Mesendoderm (in vitro differentiated cells): ENCODE results near the gene MRAP2.

Experiments
- DNase-seq: peaks from one replicate; pipeline ENCODE4 v3.0.0; 2013
- H2AK5ac ChIP-seq: 2 replicates; pipeline ENCODE4 v1.6.1; 2013; ENCODE audit warnings: low read length, inconsistent platforms
- H2BK120ac ChIP-seq: 2 replicates; pipeline ENCODE4 v1.6.1; 2013; ENCODE audit warnings: low read depth, mild to moderate bottlenecking, low read length, moderate library complexity, mixed read lengths
- H2BK15ac ChIP-seq: replicated peaks from 2 replicates; pipeline ENCODE4 v1.6.1; 2013; ENCODE audit warnings: low read depth, mild to moderate bottlenecking, moderate library complexity
- H2BK5ac ChIP-seq: 2 replicates; pipeline ENCODE4 v1.6.1; 2013; ENCODE audit warnings: low read length, inconsistent platforms
- H3K18ac ChIP-seq: 2 replicates; pipeline ENCODE4 v1.6.1; 2013; ENCODE audit warnings: mild to moderate bottlenecking, low read length, mixed read lengths
- H3K23ac ChIP-seq: one replicate; pipeline ENCODE4 v1.6.1; 2013; ENCODE audit warnings: low read length
- H3K27ac ChIP-seq: 2 replicates; pipeline ENCODE4 v1.5.1; 2013; ENCODE audit warnings: low read depth, mild to moderate bottlenecking, inconsistent platforms, low read length, moderate library complexity
- H3K27me3 ChIP-seq: 2 replicates; pipeline ENCODE4 v1.6.1; 2013; ENCODE audit warnings: low read length, control low read depth, mild to moderate bottlenecking, inconsistent platforms; ENCODE audit not compliant: insufficient read depth, poor library complexity
- H3K36me3 ChIP-seq: 2 replicates; pipeline ENCODE4 v1.6.1; 2013; ENCODE audit warnings: low read length, inconsistent platforms; ENCODE audit not compliant: control insufficient read depth, insufficient read depth
- H3K4ac ChIP-seq: one replicate; pipeline ENCODE4 v1.6.1; 2013; ENCODE audit warnings: low read depth, mild to moderate bottlenecking, low read length, moderate library complexity
- H3K4me1 ChIP-seq: 2 replicates; pipeline ENCODE4 v1.6.1; 2013; ENCODE audit warnings: low read depth, low read length, inconsistent platforms; ENCODE audit not compliant: control insufficient read depth
- H3K4me2 ChIP-seq: 2 replicates; pipeline ENCODE4 v1.6.1; 2013; ENCODE audit warnings: low read length
- H3K4me3 ChIP-seq: 2 replicates; pipeline ENCODE4 v1.5.1; 2013; ENCODE audit warnings: mild to moderate bottlenecking, low read length
- H3K56ac ChIP-seq: one replicate; pipeline ENCODE4 v1.6.1; 2013; ENCODE audit warnings: low read length
- H3K79me1 ChIP-seq: 2 replicates; pipeline ENCODE4 v1.6.1; 2013; ENCODE audit warnings: low read length, inconsistent platforms
- H3K79me2 ChIP-seq: 2 replicates; pipeline ENCODE4 v1.6.1; 2013; ENCODE audit warnings: mild to moderate bottlenecking, low read length; ENCODE audit not compliant: control insufficient read depth, insufficient read depth
- H3K9ac ChIP-seq: 2 replicates; pipeline ENCODE4 v1.6.1; 2013; ENCODE audit warnings: low read length, inconsistent platforms
- H4K5ac ChIP-seq: one replicate; pipeline ENCODE4 v1.6.1; 2013; ENCODE audit warnings: low read length
- H4K8ac ChIP-seq: one replicate; pipeline ENCODE4 v1.6.1; 2013; ENCODE audit warnings: low read depth, mild to moderate bottlenecking, control low read depth, low read length, moderate library complexity
- WGBS: extraction: QIAGEN DNeasy Blood & Tissue Kit; methylation state at CpG from one replicate; pipeline ENCODE4 v1.1.7; 2013; ENCODE audit warnings: low lambda C conversion rate, missing lambda C conversion rate; ENCODE audit not compliant: insufficient coverage; ENCODE audit errors: extremely low coverage; 5-methylcytosine and 5-hydroxymethylcytosine counted together

The MRAP2 gene

DNA sequence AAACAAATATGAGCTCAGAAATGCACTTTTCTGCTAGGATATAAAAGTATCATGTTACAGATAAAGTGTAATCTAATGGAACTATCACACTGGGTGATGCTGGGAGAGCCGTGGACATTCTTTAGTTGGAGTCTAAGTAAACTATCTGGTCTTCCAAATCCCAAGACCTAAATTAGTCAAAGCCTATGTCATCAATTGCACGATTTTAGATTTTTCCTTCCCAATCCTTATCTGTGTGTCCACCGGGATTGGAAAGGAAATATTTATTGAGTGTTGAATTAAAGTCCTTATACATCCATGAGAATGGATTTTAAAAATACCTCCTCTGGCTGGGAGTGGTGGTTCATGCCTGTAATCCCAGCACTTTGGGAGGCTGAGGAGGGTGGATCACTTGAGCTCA lies 19.6 kb upstream of the MRAP2 start:
- Histone ChIP-seq H3K9ac (no peak overlapping the region), H3K18ac (no peak overlapping the region), H3K27ac (no peak overlapping the region), H3K36me3 (no peaks in the 10 kb centered on the region), H3K4me3 (no peak overlapping the region), H3K4me2 (no peak overlapping the region), H2BK120ac (no peak overlapping the region), H3K79me2 (no peaks in the 10 kb centered on the region), H4K8ac (no peak overlapping the region), H3K79me1 (no peaks in the 10 kb centered on the region), H3K56ac (no peak overlapping the region), H3K4me1 (no peaks in the 10 kb centered on the region), H2BK15ac (no peak overlapping the region), H3K4ac (no peak overlapping the region), H3K23ac (no peak overlapping the region), H3K27me3 (no peaks in the 10 kb centered on the region), H2AK5ac (no peak overlapping the region), H2BK5ac (no peak overlapping the region), H4K5ac (no peak overlapping the region)
- no peak for DNase-seq
- WGBS: no CpG with 5 or more reads among the region's 3 CpGs

DNA sequence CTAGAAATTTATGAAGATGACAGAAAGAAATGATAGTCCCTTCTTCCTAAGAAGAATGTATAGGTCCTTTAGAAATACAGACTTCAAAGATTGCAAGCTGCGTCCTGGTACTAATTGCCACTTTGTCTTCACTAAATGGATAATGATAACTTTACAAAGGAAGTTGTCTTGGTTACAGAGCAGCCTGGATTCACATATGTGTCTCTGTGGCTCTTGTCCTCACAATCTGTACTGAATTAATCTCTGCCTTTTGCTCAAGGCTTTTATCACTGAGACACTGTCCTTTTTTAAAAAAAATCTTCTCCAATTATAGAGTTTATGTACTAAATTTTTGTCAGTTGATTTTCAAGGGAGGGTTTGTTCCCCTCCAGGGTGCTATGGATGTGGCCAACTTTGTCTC lies 17.5 kb upstream of the MRAP2 start:
- H2BK15ac ChIP-seq: no peak overlapping the region

DNA sequence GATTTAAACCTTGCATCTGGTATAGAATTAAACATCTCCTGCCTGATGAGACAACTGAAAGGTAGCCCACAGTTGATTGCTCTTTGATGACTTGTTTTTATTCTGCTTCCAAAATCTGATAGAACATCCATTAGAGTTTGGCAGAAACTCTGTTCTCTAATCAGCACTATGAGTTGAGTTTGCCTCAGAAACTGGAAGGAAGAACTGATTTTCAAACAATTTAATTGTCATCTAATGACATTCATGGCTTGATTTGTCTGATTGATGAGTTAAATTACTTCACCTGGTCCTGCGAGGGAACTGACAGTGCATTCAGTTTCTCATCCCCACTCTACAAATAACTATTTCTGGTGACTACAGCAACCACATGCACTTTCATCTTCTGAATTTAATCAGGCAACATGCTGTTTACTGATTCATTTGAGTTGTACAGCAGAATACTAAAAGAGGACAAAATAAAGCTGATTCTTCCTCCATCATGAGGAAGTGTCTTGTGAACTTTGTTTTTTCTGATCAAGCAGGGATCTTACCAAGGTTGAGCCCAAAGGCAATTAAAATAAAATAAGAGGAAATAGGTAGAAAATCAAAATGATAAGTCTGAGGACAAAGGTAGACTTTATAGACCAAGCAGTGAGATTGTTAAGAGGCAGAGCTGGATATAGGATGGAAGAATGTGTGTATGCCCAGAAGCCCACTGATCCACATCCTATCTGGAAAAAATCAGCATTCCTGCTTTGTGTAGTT lies 15.7 kb upstream of the MRAP2 start:
- no peak overlapping the region for H2BK5ac ChIP-seq
- WGBS: no CpG with 5 or more reads among the region's 1 CpG
- H2AK5ac ChIP-seq: no peak overlapping the region
- H3K27me3 ChIP-seq: no peaks in the 10 kb centered on the region
- no peak overlapping the region for H3K27ac ChIP-seq
- H3K36me3 ChIP-seq: no peaks in the 10 kb centered on the region
- H3K4me3 ChIP-seq: no peak overlapping the region
- DNase-seq: no peak
- H2BK120ac ChIP-seq: no peak overlapping the region
- H3K9ac ChIP-seq: no peak overlapping the region
- no peak overlapping the region for H4K8ac ChIP-seq
- H3K4me2 ChIP-seq: no peak overlapping the region
- H3K4ac ChIP-seq: no peak overlapping the region
- no peak overlapping the region for H3K56ac ChIP-seq
- no peaks in the 10 kb centered on the region for H3K79me1 ChIP-seq
- H3K23ac ChIP-seq: no peak overlapping the region
- no peaks in the 10 kb centered on the region for H3K4me1 ChIP-seq
- no peak overlapping the region for H3K18ac ChIP-seq
- H3K79me2 ChIP-seq: no peaks in the 10 kb centered on the region
- no peak overlapping the region for H2BK15ac ChIP-seq
- H4K5ac ChIP-seq: no peak overlapping the region

More for the DNA sequence above, 17.5 kb upstream of the MRAP2 start:
- H3K4me1 ChIP-seq: no peaks in the 10 kb centered on the region
- H3K27me3 ChIP-seq: no peaks in the 10 kb centered on the region
- no peak overlapping the region for H3K23ac ChIP-seq
- no peak overlapping the region for H2AK5ac ChIP-seq
- H3K4me2 ChIP-seq: no peak overlapping the region
- no peaks in the 10 kb centered on the region for H3K79me1 ChIP-seq
- H3K18ac ChIP-seq: no peak overlapping the region
- no peaks in the 10 kb centered on the region for H3K79me2 ChIP-seq
- H3K36me3 ChIP-seq: no peaks in the 10 kb centered on the region
- no peak overlapping the region for H3K27ac ChIP-seq
- H2BK5ac ChIP-seq: no peak overlapping the region
- no peak overlapping the region for H3K4ac ChIP-seq
- DNase-seq: no peak
- H3K56ac ChIP-seq: no peak overlapping the region
- H4K5ac ChIP-seq: no peak overlapping the region
- H2BK120ac ChIP-seq: no peak overlapping the region
- H4K8ac ChIP-seq: no peak overlapping the region
- H3K4me3 ChIP-seq: no peak overlapping the region
- no peak overlapping the region for H3K9ac ChIP-seq
- WGBS: no CpG with 5 or more reads among the region's 1 CpG

DNA sequence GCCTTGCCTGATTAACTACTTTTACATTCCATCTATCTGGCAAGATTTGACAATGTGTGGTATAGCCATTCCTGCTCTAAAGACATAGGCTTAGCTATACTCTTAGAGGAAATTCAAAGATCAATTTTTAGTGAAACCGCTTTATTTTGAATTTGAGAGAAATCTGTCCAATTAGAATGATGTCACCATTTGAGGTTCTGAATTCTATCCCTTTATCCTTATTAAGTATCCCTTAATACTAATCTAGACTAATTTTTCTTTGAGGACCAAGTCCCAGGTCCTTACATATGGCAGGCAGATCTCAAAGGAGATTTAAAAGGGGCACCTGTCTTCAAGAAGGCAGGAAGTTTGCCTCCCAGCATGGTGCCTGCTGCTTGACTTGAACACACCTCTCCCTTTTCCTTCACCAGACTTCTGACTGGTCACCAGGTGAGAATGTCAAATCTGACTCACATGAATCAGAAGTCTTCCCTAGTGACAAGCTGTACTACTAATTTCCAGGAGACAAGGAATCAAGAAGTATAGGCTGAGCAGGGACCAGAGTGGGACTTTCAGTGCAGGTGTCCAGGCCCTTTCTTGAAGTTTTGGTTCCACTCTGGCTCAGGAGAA lies 15.0 kb upstream of the MRAP2 start:
- no peaks in the 10 kb centered on the region for H3K79me1 ChIP-seq
- H3K36me3 ChIP-seq: no peaks in the 10 kb centered on the region
- H3K27me3 ChIP-seq: no peaks in the 10 kb centered on the region
- H3K4ac ChIP-seq: no peak overlapping the region
- no peak overlapping the region for H4K8ac ChIP-seq
- H3K79me2 ChIP-seq: no peaks in the 10 kb centered on the region
- no peaks in the 10 kb centered on the region for H3K4me1 ChIP-seq
- H2BK120ac ChIP-seq: no peak overlapping the region
- no peak overlapping the region for H2BK15ac ChIP-seq
- no peak overlapping the region for H2AK5ac ChIP-seq
- no peak overlapping the region for H3K18ac ChIP-seq
- no peak overlapping the region for H3K27ac ChIP-seq
- no peak overlapping the region for H3K4me3 ChIP-seq
- no peak overlapping the region for H3K9ac ChIP-seq
- peak; percentile 27 for DNase-seq
- H3K4me2 ChIP-seq: no peak overlapping the region
- no CpG with 5 or more reads among the region's 1 CpG for WGBS
- no peak overlapping the region for H2BK5ac ChIP-seq
- H3K23ac ChIP-seq: no peak overlapping the region
- no peak overlapping the region for H4K5ac ChIP-seq
- no peak overlapping the region for H3K56ac ChIP-seq

DNA sequence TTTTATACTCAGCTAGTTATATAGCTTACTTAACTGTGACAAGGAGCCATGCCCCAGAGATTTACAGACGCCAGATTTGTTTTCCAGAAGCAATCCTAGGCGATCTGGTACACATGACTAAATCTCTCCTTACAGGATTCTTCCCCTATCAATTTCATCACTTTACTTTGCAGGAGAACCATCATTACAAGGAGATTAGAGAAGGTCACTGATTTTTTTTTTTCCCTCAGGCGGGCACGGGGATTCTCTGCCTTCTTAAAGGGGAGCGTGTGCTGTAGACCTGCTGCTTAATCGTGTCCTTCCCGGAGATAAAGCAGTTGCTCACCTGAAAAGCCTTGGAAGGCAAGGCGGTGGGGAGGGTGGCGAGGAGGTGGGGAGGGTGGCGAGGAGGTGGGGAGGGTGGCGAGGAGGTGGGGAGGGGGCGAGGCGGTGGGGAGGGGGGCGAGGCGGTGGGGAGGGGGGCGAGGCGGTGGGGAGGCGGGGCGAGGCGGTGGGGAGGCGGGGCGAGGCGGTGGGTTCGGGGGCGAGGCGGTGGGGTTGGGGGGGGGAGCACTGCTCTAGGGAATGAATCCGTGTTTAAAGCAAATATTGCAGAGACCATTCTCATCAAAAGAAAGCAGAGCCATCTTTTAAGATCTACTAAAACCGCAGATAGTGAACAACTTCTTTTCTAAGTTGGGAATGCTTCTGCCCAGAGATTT lies 14.3 kb upstream of the MRAP2 start:
- Histone ChIP-seq H2AK5ac (no peak overlapping the region), H3K4me1 (no peaks in the 10 kb centered on the region), H3K27me3 (no peaks in the 10 kb centered on the region), H3K79me2 (no peaks in the 10 kb centered on the region), H2BK5ac (no peak overlapping the region), H3K4ac (no peak overlapping the region), H2BK15ac (no peak overlapping the region), H3K4me3 (no peak overlapping the region), H2BK120ac (no peak overlapping the region), H4K5ac (no peak overlapping the region), H3K23ac (no peak overlapping the region), H3K9ac (no peak overlapping the region), H3K4me2 (no peak overlapping the region), H3K56ac (no peak overlapping the region), H4K8ac (no peak overlapping the region), H3K18ac (no peak overlapping the region), H3K79me1 (no peaks in the 10 kb centered on the region), H3K36me3 (no peaks in the 10 kb centered on the region), H3K27ac (no peak overlapping the region)
- DNase-seq: peak; percentile 19
- no CpG with 5 or more reads among the region's 28 CpGs for WGBS
